Measurements from ENCODE around the gene DHX40.

The DHX40 gene

GRCh38 chr17:59634632-59635541 is 69.5 kb downstream of the DHX40 start:
- DNase-seq (ENCODE audit: extremely low read depth, low read depth) = no peak
- TF ChIP-seq, protein P1, sequence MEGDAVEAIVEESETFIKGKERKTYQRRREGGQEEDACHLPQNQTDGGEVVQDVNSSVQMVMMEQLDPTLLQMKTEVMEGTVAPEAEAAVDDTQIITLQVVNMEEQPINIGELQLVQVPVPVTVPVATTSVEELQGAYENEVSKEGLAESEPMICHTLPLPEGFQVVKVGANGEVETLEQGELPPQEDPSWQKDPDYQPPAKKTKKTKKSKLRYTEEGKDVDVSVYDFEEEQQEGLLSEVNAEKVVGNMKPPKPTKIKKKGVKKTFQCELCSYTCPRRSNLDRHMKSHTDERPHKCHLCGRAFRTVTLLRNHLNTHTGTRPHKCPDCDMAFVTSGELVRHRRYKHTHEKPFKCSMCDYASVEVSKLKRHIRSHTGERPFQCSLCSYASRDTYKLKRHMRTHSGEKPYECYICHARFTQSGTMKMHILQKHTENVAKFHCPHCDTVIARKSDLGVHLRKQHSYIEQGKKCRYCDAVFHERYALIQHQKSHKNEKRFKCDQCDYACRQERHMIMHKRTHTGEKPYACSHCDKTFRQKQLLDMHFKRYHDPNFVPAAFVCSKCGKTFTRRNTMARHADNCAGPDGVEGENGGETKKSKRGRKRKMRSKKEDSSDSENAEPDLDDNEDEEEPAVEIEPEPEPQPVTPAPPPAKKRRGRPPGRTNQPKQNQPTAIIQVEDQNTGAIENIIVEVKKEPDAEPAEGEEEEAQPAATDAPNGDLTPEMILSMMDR (IDR thresholded peaks at IDR 0.05; ENCODE audit: low read depth, low read length, missing control alignments) = no peak
- H3K4me3 ChIP-seq (replicated peaks; ENCODE audit: low read depth, low read length) = no peak overlapping the region

DNA sequence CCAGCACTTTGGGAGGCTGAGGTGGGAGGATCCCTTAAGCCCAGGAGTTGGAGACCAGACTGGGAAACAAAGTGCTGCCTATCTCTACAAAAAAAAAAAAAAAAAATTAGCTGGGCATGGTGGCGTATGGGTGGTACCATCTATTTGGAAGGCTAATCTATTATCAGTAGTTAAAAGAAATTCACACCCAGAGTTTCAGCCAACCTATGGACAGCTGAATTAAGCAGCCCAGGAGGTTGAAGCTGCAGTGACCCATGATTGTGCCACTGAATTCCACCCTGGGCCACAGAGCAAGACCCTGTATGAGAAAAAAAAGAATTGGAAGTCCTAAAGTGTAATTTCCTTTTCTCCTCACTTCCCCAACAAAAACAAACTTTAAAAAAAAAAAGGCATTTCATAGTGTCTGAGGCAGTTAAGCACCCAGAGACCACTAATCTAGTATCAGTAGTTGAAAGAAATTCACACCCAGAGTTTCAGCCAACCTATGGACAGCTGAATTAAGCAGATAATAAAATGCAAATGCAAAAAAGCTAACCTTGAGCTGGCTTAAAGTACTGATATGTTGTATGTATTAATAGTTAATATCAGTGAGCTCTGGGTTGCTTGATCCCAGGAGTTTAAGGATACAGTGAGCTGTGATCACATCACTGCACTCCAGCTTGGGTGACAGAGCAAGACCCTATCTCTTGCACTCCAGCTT is 72.4 kb downstream of the DHX40 start:
- no peak for DNase-seq (ENCODE audit: extremely low read depth, low read depth)
- no peak overlapping the region for H3K4me3 ChIP-seq (replicated peaks; ENCODE audit: low read depth, low read length)
- TF ChIP-seq, protein P1 (IDR thresholded peaks at IDR 0.05; ENCODE audit: low read depth, low read length, missing control alignments) = no peak

DNA sequence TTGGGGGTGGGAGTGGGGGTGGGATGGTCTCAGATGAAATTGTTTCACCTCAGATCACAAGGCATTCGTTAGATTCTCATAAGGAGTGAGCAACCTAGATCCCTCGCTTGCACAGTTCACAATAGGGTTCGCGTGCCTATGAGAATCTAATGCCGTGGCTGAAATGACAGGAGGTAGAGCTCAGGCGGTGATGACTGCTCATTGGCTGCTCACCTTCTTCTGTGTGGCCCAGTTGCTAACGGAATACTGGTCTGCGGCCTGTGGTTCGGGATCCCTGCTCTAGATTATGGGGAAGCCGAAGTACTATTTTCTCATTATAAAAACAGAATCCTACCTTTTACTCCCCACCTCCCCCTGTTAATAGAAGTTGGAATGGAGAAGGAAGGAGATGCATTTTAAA is 73.1 kb downstream of the DHX40 start:
- H3K4me3 ChIP-seq (replicated peaks; ENCODE audit: low read depth, low read length) = no peak overlapping the region
- DNase-seq (ENCODE audit: extremely low read depth, low read depth) = no peak
- TF ChIP-seq, protein P1 (IDR thresholded peaks at IDR 0.05; ENCODE audit: low read depth, low read length, missing control alignments) = no peak

DNA sequence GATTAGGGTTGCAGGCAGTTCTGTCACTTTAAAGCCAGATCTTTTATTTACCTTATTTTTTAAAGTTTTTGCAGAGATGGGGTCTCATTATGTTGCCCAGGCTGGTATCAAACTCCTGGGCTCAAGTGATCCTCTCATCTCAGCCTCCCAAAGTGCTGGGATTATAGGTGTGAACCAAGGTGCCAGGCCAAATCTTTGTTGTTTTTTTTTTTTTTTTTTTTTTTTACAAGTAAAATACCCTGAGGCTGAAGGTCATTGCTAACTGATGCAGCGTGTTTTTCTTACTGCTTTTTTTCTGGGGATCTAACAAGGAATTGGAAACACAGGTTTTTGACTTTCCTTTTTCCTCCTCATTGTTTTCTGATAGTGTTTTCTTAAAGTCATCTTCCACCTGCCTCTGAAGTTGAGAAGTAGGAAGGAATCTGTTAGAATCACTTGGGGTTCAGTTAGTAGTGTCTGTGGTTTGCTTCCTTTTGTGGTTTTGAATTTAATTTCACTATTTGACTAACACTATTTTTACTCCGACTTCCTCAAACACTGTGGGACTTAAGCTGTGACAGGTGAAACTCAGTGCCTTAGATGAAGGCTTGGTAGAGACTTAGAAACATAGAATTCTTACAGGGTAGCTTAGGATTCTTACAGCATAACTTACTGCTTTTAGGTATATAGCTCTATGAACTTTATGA is 76.5 kb downstream of the DHX40 start:
- TF ChIP-seq, protein P1 (IDR thresholded peaks at IDR 0.05; ENCODE audit: low read depth, low read length, missing control alignments) = no peak
- H3K4me3 ChIP-seq (replicated peaks; ENCODE audit: low read depth, low read length) = no peak overlapping the region
- DNase-seq (ENCODE audit: extremely low read depth, low read depth) = no peak

- no peak for DNase-seq (ENCODE audit: extremely low read depth, low read depth)
- no peak overlapping the region for H3K4me3 ChIP-seq (replicated peaks; ENCODE audit: low read depth, low read length)
- TF ChIP-seq, protein P1 (IDR thresholded peaks at IDR 0.05; ENCODE audit: low read depth, low read length, missing control alignments) = no peak
Observed at GRCh38 chr17:59642565-59642964, 77.2 kb downstream of the DHX40 start.

DNA sequence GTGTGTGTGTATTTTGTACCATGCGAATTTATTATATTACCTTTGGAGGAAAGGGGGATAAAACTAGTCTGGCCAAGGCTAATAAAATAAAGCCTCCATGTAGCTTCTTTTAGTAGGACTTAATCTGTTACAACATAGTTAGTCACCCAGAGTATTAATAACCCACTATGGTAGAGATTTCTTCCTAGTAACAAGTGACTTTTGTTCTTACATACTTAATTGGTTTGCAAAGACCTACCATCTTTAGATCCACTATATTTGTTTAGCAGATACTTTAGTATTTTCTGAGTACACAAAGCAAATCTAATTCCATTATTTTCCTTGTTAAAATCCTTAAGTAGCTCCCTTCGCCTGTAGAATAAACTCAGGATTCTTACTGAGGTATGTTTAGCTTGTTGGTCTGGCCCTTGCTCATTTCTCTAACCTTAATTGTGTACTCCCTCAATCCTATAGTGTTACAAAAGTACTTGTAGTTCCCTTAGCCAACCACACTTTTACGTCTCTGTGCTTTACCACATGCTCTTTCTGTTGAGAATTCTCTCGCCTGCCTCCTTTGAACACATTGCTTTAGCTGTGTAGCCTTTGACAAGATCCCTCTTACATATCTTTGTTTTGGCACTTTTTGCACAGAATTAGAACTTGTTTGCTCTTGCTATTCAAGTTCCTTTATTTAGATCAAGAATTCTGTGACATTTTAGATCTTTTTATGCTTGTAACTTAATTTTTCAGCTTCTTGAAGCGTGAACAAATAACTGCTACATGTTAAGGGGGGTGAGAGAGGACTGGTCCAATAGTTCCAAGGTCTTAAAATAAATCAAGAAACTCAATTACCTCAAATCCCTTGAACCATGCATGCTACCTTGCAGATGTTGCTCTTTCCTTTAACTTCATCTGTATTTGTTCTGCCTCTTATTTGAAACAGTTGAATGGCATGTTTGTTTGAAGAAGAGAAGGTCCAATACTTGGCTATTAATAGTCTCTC is 78.0 kb downstream of the DHX40 start:
- H3K4me3 ChIP-seq (replicated peaks; ENCODE audit: low read depth, low read length) = no peak overlapping the region
- no peak for DNase-seq (ENCODE audit: extremely low read depth, low read depth)
- TF ChIP-seq, protein P1 (IDR thresholded peaks at IDR 0.05; ENCODE audit: low read depth, low read length, missing control alignments) = no peak

All from HFF-Myc (cell line).